Myocyte (in vitro differentiated cells): ENCODE results near the gene ZKSCAN2. TPM values are rescaled to one million over a fixed set of nuclear protein-coding genes. Genes with fewer than 3 reads are reported as not detected.

ENCODE experiments used
- DNase-seq: peaks from one replicate; pipeline ENCODE4 v3.0.0-alpha.2; 2012; ENCODE audit warnings: low read depth
- total RNA-seq: library from RNA; depleted of rRNA; stranded (reverse); fragments of >200 nt; gene quantifications from 2 replicates; pipeline ENCODE4 v1.2.3, GENCODE V29; 2014

Gene ZKSCAN2
- total RNA-seq, 1 donor from 2014 or later = 6.6 TPM

GRCh38 chr16:25224731-25225319, 32.8 kb downstream of the ZKSCAN2 start:
- no peak for DNase-seq

- DNase-seq = no peak
Measured at GRCh38 chr16:25223964-25224363, 33.7 kb downstream of the ZKSCAN2 start.

- DNase-seq = no peak
Measured at GRCh38 chr16:25222959-25223358, 34.7 kb downstream of the ZKSCAN2 start.

- DNase-seq = no peak
Measured at GRCh38 chr16:25219070-25219737, 38.4 kb downstream of the ZKSCAN2 start.

- DNase-seq = no peak
Measured at GRCh38 chr16:25217921-25218320, 39.7 kb downstream of the ZKSCAN2 start.

GRCh38 chr16:25217112-25217511, 40.5 kb downstream of the ZKSCAN2 start:
- DNase-seq = no peak

- DNase-seq = no peak
Measured at GRCh38 chr16:25213709-25214397, 43.8 kb downstream of the ZKSCAN2 start.

GRCh38 chr16:25212636-25213035, 45.0 kb downstream of the ZKSCAN2 start:
- DNase-seq = no peak

- DNase-seq = peak; percentile 27
Measured at GRCh38 chr16:25210758-25211157, 46.9 kb downstream of the ZKSCAN2 start.

GRCh38 chr16:25199457-25199856, 58.2 kb downstream of the ZKSCAN2 start:
- DNase-seq = no peak

- no peak for DNase-seq
Measured at GRCh38 chr16:25198021-25198420, 59.6 kb downstream of the ZKSCAN2 start.

GRCh38 chr16:25194273-25194878, 63.3 kb downstream of the ZKSCAN2 start:
- DNase-seq = no peak

- peak; percentile 61 for DNase-seq
Measured at GRCh38 chr16:25192096-25192495, 65.5 kb downstream of the ZKSCAN2 start.

GRCh38 chr16:25189305-25189704, 68.3 kb downstream of the ZKSCAN2 start:
- no peak for DNase-seq

- DNase-seq = no peak
Measured at GRCh38 chr16:25187491-25187795, 70.2 kb downstream of the ZKSCAN2 start.

Other genes starting within 250 kb of the ZKSCAN2 start
- 19.2 and 23.7 TPM in 2 replicates for gene ARHGAP17, start 242.5 kb downstream of the ZKSCAN2 start, total RNA-seq
- 48.0 and 48.5 TPM in 2 replicates for gene LCMT1, start 146.1 kb downstream of the ZKSCAN2 start, total RNA-seq
- gene AQP8, start 40.9 kb downstream of the ZKSCAN2 start, total RNA-seq = not detected in 2 replicates